OCI-LY3 (cell line): ENCODE results near the gene UPP1.
A peak's percentile ranks its signal among the peaks of the same experiment; 100 is the strongest.
"Not testable (repeated sequence)": the region's sequence is repeated elsewhere in the genome, so short reads cannot be mapped to it uniquely, and the experiment has no call there.

Experiments used
- H2AFZ ChIP-seq: fragments of 200-600, 300-600 bp; shearing (Covaris generic); 2 replicates; pipeline ENCODE4 v1.6.0; 2014; ENCODE audit warnings: antibody characterized with exemption, low read depth, low read length
- H3K27ac ChIP-seq: fragments of 200-600, 300-600 bp; sonication (generic); 2 replicates; pipeline ENCODE4 v1.5.1; 2014; ENCODE audit warnings: mild to moderate bottlenecking, low read length, moderate library complexity, mixed read lengths
- H3K27me3 ChIP-seq: fragments of 200-600, 300-600 bp; sonication (generic); 2 replicates; pipeline ENCODE4 v1.6.1; 2014; ENCODE audit warnings: low read depth, low read length, mixed read lengths
- H3K36me3 ChIP-seq: fragments of 200-600, 300-600 bp; sonication (generic); replicated peaks from 2 replicates; pipeline ENCODE3; 2014; ENCODE audit warnings: low read depth, low read length, mixed read lengths
- H3K4me1 ChIP-seq: fragments of 300-600, 200-600 bp; sonication (generic); 2 replicates; pipeline ENCODE4 v1.6.1; 2014; ENCODE audit warnings: low read length, mixed read lengths
- H3K4me2 ChIP-seq: fragments of 200-600, 300-600 bp; sonication (generic); 2 replicates; pipeline ENCODE4 v1.6.1; 2014; ENCODE audit warnings: low read length, mixed read lengths
- H3K4me3 ChIP-seq: fragments of 300-600, 200-600 bp; sonication (generic); 2 replicates; pipeline ENCODE4 v1.5.1; 2014; ENCODE audit warnings: antibody characterized with exemption, mild to moderate bottlenecking, low read length, moderate library complexity
- H3K79me2 ChIP-seq: fragments of 300-600, 200-600 bp; shearing (Covaris generic); 2 replicates; pipeline ENCODE4 v1.6.1; 2014; ENCODE audit warnings: mild to moderate bottlenecking, low read length, mixed read lengths
- H3K9ac ChIP-seq: fragments of 300-600, 200-600 bp; shearing (Covaris generic); 2 replicates; pipeline ENCODE4 v1.6.0; 2014; ENCODE audit warnings: mild to moderate bottlenecking, low read length, moderate library complexity
- H3K9me3 ChIP-seq: fragments of 200-600, 300-600 bp; shearing (Covaris generic); 2 replicates; pipeline ENCODE4 v1.6.1; 2014; ENCODE audit warnings: low read length, mixed read lengths; ENCODE audit not compliant: insufficient read depth
- H4K20me1 ChIP-seq: fragments of 200-600, 300-600 bp; sonication (generic); 2 replicates; pipeline ENCODE4 v1.6.1; 2016; ENCODE audit warnings: low read length, mixed read lengths; ENCODE audit not compliant: insufficient read depth
- CTCF ChIP-seq: fragments of 200-600, 300-600 bp; sonication (generic); IDR thresholded peaks from 2 replicates; pipeline ENCODE4 v1.5.1; 2014; ENCODE audit warnings: antibody characterized with exemption, low read length, low read depth
- EZH2phosphoT487 ChIP-seq: fragments of 200-600 bp; shearing (Covaris generic); IDR thresholded peaks from 2 replicates; pipeline ENCODE4 v1.6.1; 2018; ENCODE audit warnings: antibody characterized with exemption, mixed run types, low read depth

UPP1 gene

GRCh38 chr7:48077423-48077822, 11.6 kb upstream of the UPP1 start:
- Histone ChIP-seq H3K4me3 (no peak overlapping the region), H3K27ac (no peak overlapping the region), H3K9ac (no peak overlapping the region), H3K27me3 (peaks cover 27% of the 10 kb centered on the region), H2AFZ (no peak overlapping the region), H3K4me2 (no peak overlapping the region), H3K9me3 (no peaks in the 10 kb centered on the region), H3K4me1 (no peaks in the 10 kb centered on the region), H3K79me2 (no peaks in the 10 kb centered on the region), H3K36me3 (no peaks in the 10 kb centered on the region), H4K20me1 (no peaks in the 10 kb centered on the region)
- no peak for TF ChIP-seq EZH2phosphoT487

DNA sequence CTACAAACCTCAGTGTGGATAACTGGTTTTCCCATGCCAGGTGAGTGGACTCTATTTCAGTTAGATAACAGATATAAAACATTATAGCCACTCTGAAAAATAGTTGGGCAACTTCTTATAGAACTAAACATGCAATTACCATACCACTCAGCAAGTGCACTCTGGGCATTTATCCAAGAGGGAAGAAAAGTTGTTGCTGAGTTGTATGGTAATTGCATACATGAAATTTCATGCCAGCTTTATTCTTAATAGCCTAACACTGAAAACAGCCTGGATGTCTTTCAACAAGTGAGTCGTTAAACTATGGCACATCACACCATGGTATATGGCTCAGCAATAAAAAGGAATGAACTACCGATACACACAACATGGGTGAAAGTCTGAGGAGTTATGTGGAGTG, 10.6 kb upstream of the UPP1 start:
- no peaks in the 10 kb centered on the region for H3K36me3 ChIP-seq
- H3K27me3 ChIP-seq = peaks cover 32% of the 10 kb centered on the region
- TF ChIP-seq EZH2phosphoT487 (no peak), CTCF (no peak)
- no peak overlapping the region for H3K4me2 ChIP-seq
- H2AFZ ChIP-seq = no peak overlapping the region
- H3K9me3 ChIP-seq = no peaks in the 10 kb centered on the region
- H3K9ac ChIP-seq = no peak overlapping the region
- H4K20me1 ChIP-seq = no peaks in the 10 kb centered on the region
- H3K79me2 ChIP-seq = no peaks in the 10 kb centered on the region
- no peak overlapping the region for H3K4me3 ChIP-seq
- H3K4me1 ChIP-seq = no peaks in the 10 kb centered on the region
- H3K27ac ChIP-seq = no peak overlapping the region

DNA sequence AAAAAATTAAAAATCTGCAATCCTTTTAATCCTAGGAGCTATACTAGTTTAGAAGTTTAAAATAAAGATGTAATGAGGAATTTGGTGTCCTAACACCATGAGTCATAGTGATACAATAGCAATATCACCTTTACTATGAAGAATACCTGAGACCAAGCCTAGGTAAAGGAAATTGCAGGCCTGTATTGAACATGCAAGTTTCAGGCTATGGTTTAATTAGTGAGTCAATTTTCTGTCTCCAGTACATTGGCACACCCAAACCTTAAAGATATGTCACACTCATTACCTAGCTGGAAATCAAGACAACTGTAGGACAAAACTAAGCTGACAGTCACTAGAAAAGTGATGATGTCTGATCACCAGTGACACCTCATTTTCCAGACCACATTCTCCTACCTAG, 6.7 kb upstream of the UPP1 start:
- H3K9ac ChIP-seq, H3K4me2 ChIP-seq, H3K36me3 ChIP-seq, H3K9me3 ChIP-seq, H3K79me2 ChIP-seq, H3K4me3 ChIP-seq, H4K20me1 ChIP-seq, H2AFZ ChIP-seq, H3K27ac ChIP-seq: not testable (repeated sequence)
- Histone ChIP-seq H3K27me3 (peaks cover 46% of the 10 kb centered on the region), H3K4me1 (peaks cover 32% of the 10 kb centered on the region)

DNA sequence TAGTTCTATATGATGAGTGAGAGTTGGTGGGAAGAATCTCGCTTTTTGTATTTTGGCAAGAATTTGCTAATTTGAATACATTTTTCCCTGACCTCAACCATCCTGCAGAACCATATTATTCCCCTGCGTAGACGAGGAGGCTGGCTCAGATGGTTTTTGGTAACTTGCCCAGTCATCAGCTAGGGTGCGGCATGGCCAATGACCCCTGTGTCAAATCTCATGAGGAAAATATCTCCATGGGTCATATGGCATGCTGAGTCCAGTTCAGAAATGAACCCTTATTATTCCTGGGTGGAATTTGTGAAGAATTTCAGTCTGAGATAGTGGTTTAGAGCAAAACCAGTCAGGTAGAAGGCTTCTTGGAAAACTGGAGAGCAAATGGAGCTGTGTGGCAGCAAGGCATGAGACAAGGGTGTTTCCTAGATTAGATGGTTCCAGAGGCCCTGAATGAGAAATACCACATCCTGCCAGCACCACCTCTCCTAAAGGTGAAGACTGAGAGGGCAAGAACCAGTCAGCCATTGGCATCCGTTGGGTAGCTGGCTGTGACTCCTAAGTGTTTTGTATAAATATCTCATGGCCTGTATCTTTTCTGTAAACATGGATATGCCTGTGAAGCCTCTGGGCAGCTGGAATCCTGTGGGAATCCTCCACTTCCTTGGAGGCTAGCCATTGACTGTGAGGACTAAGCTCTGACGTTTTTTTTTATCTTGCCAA, 5.8 kb upstream of the UPP1 start:
- Histone ChIP-seq H3K36me3 (no peaks in the 10 kb centered on the region), H3K27ac (no peak overlapping the region), H3K9ac (no peak overlapping the region), H3K79me2 (no peaks in the 10 kb centered on the region), H3K27me3 (peaks cover 39% of the 10 kb centered on the region), H3K4me2 (no peak overlapping the region), H4K20me1 (no peaks in the 10 kb centered on the region), H3K9me3 (no peaks in the 10 kb centered on the region), H3K4me1 (peaks cover 41% of the 10 kb centered on the region), H2AFZ (no peak overlapping the region), H3K4me3 (no peak overlapping the region)
- TF ChIP-seq CTCF (no peak), EZH2phosphoT487 (no peak)

DNA sequence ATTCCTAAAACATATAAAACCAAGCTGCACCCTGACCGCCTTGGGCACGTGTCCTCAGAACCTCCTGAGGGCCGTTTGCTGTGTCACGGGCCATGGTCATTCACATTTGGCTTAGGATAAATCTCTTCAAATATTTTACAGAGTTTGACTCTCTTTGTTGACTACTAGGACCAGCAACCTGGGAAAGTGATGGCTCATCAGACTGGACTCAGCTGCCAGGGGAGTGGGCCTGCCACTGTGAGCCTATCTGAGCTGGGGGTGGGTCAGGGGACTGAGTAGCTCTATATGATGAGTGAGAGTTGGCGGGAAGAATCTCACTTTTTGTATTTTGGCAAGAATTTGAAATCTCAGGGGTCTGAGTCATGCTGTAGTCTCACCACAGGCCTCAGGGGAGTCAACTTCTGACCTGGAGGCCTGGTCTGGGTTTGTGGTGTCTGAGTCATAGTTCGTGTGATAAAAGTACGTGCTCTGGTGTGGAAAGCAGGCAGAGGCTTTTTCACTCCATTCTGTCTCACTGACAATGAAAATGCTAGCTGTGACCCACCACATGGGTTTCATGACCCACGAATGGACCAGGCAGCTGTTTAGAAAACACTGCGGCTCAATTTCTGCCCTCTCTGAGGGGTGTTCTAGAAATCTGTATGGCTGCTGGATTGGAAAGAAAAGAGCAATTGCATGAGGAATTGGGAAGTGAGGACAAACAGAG, 4.2 kb upstream of the UPP1 start:
- Histone ChIP-seq H3K4me2 (peak overlapping the region; percentile 66), H3K4me1 (peaks cover 41% of the 10 kb centered on the region), H3K9me3 (no peaks in the 10 kb centered on the region), H2AFZ (peak overlapping the region; percentile 25; the same call in 1 of the 2 replicates), H3K36me3 (no peaks in the 10 kb centered on the region), H3K79me2 (no peaks in the 10 kb centered on the region), H3K4me3 (peak overlapping the region; percentile 49), H4K20me1 (no peaks in the 10 kb centered on the region), H3K27me3 (peaks cover 35% of the 10 kb centered on the region), H3K27ac (peak overlapping the region; percentile 72), H3K9ac (peak overlapping the region; percentile 37; the same call in 1 of the 2 replicates)
- no peak for TF ChIP-seq CTCF
- no peak for TF ChIP-seq EZH2phosphoT487
